Neural progenitor cell (in vitro differentiated cells): ENCODE data around the gene GATC.

Source experiments
- CTCF ChIP-seq: fragments of 200-600 bp; sonication (generic); IDR thresholded peaks from 2 replicates; pipeline ENCODE4 v1.5.1; 2017; ENCODE audit warnings: antibody characterized with exemption, mild to moderate bottlenecking
- EZH2phosphoT487 ChIP-seq: fragments of 200-600 bp; sonication (generic); IDR thresholded peaks from 2 replicates; pipeline ENCODE4 v1.6.1; 2017; ENCODE audit warnings: antibody characterized with exemption

DNA sequence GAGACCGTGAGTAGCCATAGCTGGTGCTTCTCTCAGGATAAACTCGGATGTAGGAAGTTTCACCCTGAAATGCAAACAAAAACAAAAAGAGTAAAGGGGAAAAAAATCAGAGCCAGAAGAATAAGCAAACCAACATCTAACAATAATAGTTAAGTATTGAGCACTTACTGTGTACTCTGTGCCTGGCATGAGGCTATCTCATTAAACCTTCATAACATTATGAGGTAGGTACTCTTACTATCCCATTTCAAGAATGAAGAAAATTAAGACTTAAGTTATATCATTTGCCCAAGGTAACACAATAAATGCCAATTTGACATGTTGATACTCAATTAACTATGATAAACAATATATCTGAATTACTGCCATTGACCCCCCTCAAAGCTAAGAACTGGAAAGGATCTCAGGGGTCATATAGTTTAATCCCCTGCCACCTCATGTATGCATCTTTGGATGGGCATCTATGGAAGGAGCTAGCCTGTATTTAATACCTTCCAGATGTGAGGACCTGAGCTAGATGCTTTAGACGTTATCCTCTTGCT lies 15.9 kb downstream of the GATC start:
- TF ChIP-seq CTCF (no peak), EZH2phosphoT487 (no peak)
